GM12892 (cell line): ENCODE results near the gene OR6K6. TPM values are rescaled to one million over a fixed set of nuclear protein-coding genes. Genes with fewer than 3 reads are reported as not detected.

Experiments
- DNase-seq: peaks from one replicate; pipeline ENCODE4 v3.0.0; 2011; ENCODE audit not compliant: insufficient read length
- FAIRE-seq: peaks from 2 replicates; lab custom pipeline; 2011; peaks lifted over from hg19 to GRCh38; lab: Jason Lieb, UNC
- POLR2A ChIP-seq: IDR thresholded peaks from 2 replicates; pipeline ENCODE4 v1.6.1; 2011; ENCODE audit warnings: low read depth, low read length, control low read depth
- POLR2AphosphoS5 ChIP-seq: IDR thresholded peaks from 2 replicates; pipeline ENCODE4 v1.6.1; 2011; ENCODE audit warnings: low read depth, low read length, control low read depth
- TAF1 ChIP-seq: IDR thresholded peaks from 2 replicates; pipeline ENCODE4 v1.6.1; 2011; ENCODE audit warnings: low read depth, mild to moderate bottlenecking, control low read depth, low read length, borderline replicate concordance
- polyA plus RNA-seq: library from polyadenylated mRNA; unstranded; fragments of >200 nt; gene quantifications from one replicate; pipeline ENCODE4 v1.2.1, GENCODE V29; 2012; ENCODE audit warnings: missing spikeins, inconsistent platforms; ENCODE audit not compliant: missing spikeins

The OR6K6 gene
- not detected for polyA plus RNA-seq

GRCh38 chr1:158754420-158754819 lies at the start of gene OR6K6:
TSS of gene OR6K6 (plus strand) at chr1:158754720. CDS start at chr1:158754888, 168 bp downstream.
- no peak for FAIRE-seq
- no peak for DNase-seq
- TF ChIP-seq POLR2A (no peak), TAF1 (no peak), POLR2AphosphoS5 (no peak)

DNA sequence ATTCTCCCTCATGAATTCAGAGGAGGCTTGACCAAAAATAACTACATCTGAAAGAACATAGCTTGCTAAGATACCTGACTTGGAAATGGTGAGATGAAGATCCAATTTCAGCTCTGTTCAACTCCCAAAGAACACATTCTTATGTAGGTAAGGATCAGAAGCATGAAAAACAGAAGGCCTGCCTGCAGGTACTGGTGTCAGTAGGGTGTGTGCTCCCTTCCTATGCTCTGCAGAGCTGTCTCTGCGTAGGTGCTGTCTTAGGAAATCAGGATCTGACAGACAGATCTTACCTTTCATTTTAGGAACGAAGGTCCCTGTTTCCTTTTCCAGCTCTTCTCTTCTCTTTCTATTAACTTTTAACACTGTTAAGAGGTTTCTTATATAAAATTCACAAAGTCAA lies 48.4 kb upstream of the OR6K6 start:
- DNase-seq (no peak), FAIRE-seq (no peak)
- TF ChIP-seq TAF1 (no peak), POLR2A (no peak), POLR2AphosphoS5 (no peak)

DNA sequence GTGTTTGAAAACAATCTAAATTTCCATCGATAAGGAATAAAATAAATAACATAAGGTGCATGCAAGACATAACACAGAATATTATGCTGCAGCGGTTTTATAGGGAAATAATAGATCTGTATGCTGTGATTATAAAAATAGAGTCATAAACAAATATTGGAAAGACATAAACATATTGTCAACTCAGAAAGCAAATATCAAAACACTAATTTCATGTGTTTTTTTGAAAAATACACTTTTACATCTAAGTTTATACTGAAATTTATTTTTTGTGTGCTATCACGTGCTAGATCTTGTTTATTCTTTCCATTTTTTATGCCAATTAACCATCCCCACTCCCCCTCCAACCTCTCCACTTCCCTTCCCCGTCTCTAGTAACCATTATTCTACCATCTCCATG lies 43.4 kb upstream of the OR6K6 start:
- no peak for FAIRE-seq
- TF ChIP-seq POLR2AphosphoS5 (no peak), POLR2A (no peak), TAF1 (no peak)
- DNase-seq = no peak

DNA sequence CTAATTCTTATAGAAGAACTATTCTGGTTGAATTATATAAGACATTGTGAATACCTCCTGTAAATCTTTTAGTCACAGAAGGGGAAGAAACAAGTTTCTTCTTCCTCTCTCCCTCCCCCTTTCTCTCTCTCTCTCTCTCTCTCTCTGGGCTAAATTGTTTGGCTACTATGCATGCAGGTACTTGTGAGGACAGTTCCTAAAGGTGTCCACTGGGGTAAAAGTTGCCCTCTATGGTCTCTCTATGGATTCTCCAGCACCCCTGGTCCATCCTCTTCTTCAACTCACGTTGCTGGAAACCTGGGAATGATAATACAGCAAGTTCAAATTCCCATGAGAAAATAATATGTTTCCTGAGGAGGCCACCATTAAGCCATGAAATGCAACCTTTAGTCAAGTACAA lies 39.8 kb upstream of the OR6K6 start:
- FAIRE-seq = no peak

DNA sequence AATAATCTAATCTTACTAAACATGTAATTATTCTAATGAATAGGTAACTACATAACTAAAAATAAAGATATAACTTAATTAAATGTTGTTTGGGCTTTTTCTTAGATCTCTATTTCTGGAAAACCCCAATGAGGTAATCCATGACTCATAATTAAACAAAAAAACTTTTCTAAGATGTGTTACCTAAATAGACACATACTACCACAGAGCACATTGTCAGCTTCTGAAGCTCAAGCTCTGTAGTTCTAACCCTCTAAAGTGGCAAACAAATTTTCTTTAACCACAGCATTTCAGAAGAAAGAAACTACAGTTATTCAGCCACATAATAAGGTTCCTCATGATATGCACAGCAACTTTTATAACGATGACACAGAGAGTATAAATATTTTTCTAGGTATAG lies 38.2 kb upstream of the OR6K6 start:
- DNase-seq = no peak
- FAIRE-seq = no peak
- TF ChIP-seq POLR2A (no peak), POLR2AphosphoS5 (no peak), TAF1 (no peak)

More for the DNA sequence above, 39.8 kb upstream of the OR6K6 start:
- no peak for DNase-seq
- TF ChIP-seq POLR2A (no peak), TAF1 (no peak)

DNA sequence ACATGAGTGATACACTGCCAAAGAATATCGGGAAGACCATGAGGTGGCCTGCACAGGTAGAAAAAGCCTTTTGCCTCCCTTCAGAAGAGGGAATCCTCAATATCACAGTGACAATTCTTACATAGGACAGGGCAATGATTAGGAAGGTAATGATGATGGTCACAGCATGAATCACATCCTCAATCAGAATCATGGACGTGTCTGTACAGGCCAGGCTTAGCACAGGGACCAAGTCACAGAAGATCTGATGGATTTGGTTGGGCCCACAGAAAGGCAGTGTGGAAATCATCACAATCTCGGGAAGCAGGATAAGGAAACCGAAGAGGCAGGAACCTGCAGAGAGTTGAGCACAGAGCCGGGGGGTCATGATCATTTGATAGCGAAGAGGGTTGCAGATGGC lies 37.2 kb upstream of the OR6K6 start:
- no peak for FAIRE-seq
- DNase-seq = no peak

GRCh38 chr1:158719664-158720063 lies 34.9 kb upstream of the OR6K6 start:
- no peak for TF ChIP-seq TAF1
- TF ChIP-seq POLR2AphosphoS5 = no peak
- DNase-seq (no peak), FAIRE-seq (no peak)

More for the DNA sequence above, 37.2 kb upstream of the OR6K6 start:
- TF ChIP-seq POLR2AphosphoS5 (no peak), POLR2A (no peak), TAF1 (no peak)

DNA sequence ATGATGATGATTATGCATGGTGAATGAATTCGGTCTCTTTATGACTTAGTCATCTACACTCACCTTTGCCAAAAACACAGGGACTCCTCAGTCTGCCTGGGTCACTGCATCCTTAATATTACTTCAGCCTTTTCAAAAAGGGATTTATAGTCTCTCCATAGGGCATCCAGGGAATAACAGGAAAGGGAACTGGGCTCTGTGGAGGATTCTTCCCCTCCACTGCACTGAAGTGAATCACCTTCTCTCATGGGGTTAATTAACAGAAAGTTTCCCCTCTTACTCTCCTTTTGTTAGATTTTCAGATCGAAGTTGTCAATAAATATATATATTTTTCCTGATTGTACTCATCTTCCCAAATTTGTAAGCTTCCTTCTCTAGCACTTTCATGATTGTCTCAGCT lies 33.9 kb upstream of the OR6K6 start, which contains the start of gene OR6K3:
Gene OR6K3 (minus strand): TSS at position 101 of the 400 bp plus-strand sequence. CDS start 2,605 bp downstream, outside the sequence.
- no peak for TF ChIP-seq POLR2A
- TF ChIP-seq POLR2AphosphoS5 = no peak
- TF ChIP-seq TAF1 = no peak
- no peak for DNase-seq
- no peak for FAIRE-seq

GRCh38 chr1:158724442-158724841 lies 30.1 kb upstream of the OR6K6 start:
- no peak for DNase-seq
- FAIRE-seq = no peak
- TF ChIP-seq POLR2AphosphoS5 = no peak
- TF ChIP-seq POLR2A = no peak
- TF ChIP-seq TAF1 = no peak

DNA sequence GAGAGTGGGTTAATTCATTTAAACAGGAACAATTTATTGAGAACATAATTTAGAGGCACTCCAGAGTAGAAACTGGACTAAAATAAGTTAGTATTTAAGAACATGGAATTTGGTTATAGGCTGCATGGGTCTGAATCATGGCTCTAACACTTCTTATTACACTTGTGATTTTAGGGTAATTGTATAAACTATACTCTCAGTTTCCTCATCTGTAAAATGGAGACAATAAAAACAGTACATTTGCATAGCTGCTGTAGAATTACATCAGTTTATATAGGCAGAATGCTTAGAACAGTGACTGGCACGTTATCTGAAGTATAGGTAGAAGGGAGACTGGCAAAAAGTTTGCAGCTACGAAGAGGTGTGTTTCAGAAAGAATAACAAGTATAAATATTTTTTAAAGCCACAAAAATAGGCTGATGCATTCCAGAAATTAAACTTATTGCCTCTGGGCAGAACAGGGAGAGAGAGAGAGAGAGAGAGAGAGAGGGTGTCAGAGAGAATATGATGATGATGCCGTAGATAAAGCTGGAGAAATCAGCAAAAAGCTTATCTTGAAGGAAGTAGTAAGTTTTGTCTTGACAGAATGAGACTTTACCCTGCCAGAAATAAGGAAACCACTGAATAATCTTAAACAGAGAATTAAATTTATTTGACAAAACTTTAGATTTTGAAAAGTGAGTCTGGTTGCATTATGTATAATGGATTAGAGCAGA lies 25.9 kb upstream of the OR6K6 start:
- no peak for TF ChIP-seq TAF1
- TF ChIP-seq POLR2A = no peak
- TF ChIP-seq POLR2AphosphoS5 = no peak
- DNase-seq (no peak), FAIRE-seq (no peak)

GRCh38 chr1:158730453-158730852 lies 24.1 kb upstream of the OR6K6 start:
- FAIRE-seq = no peak
- no peak for TF ChIP-seq POLR2AphosphoS5
- TF ChIP-seq TAF1 = no peak
- TF ChIP-seq POLR2A = no peak
- no peak for DNase-seq

DNA sequence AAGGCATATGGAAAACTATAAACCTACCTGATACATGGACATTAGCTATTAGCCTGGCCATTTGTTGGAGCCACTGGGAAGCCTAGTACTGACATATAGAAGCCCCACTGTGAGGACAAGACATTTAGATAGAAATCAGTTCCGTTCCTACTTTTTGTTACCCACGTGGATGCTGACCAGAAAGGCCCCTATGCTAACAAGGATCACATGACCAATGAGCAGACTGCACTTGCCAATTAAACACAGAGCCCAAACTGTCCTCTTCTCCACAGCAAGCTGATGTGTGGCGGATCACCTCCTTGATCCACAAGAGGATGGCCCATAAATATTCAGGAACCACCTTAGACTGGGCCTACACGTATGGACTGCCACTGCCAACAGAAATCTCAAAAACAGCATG lies 22.8 kb upstream of the OR6K6 start:
- TF ChIP-seq POLR2A (no peak), TAF1 (no peak), POLR2AphosphoS5 (no peak)
- no peak for DNase-seq
- no peak for FAIRE-seq
